Measurements from ENCODE around the gene C2orf78.
A peak's percentile ranks its signal among the peaks of the same experiment; 100 is the strongest.

Gene C2orf78

DNA sequence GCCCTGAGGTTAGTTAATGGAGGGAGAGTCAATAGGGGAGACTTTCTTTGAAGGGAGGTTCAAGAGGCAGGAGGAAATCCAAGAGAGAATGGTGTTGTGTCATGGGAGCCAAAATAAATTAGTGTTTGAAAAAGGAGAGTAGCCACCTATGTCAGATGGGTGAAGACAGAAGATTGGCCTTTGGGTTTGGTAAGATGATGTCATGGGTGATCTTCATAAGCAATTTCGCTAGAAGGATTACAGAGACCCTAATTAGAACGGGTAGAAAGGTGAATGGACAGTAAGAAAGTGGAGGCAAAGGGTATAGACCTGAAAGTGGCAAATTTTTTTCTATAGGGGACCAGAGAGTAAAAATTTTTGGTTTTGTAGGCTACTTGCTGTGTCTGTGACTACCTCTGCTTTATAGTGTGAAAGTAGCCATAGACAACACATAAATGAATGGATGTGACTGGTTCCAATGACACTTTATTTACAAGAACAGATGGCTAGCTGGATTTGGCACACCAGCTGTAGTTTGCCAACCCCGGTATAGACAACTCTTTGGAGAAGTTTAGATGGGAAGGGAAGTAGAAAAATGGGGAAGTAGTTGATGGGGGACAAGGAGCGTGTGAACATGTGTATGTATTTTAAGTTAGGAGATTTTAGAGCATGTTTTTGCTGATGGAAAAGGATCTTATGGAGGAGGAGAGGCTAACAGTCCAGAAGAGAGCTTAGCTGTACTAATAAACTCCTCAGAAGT is 54.0 kb downstream of the C2orf78 start:
- no peak for DNase-seq

DNA sequence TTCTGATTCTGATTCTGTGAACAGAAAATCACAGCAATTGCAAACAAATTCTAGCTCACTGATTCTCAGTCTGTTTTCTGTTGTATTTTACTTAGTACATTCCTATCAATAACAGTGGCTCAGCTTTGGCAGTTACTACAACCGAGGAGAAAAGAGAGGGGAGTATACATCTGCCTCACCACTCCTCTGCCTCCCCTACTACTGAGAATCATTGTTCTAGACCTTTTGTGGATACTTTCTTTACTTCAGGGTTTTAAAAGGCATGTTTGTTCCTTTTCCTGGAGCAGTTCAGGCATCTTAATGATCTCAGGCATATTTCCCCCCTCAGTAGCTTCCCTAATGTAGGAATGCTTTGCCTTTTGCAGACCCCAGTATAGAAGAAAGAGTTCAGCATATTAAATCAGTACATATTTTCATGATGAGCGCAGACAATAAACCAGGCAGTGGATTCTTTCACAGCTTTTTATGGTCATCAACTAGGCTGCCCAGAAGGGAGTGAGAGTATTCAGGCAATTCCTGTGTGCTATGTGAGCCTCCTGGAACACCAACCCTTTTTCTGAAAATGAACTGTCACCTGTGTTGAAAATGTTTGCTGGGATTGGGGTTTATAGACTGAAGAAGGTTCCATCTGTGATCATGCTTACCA is 55.0 kb downstream of the C2orf78 start:
- DNase-seq = peak in 1 of 51 donors; percentile 6

- peak in 1 of 51 donors; percentile 15 for DNase-seq
Observed at GRCh38 chr2:73839653-73840411, 55.8 kb downstream of the C2orf78 start.

- no peak for DNase-seq
Observed at GRCh38 chr2:73841912-73842738, 58.1 kb downstream of the C2orf78 start.

GRCh38 chr2:73842739-73843019 is 58.7 kb downstream of the C2orf78 start:
- no peak for DNase-seq

DNA sequence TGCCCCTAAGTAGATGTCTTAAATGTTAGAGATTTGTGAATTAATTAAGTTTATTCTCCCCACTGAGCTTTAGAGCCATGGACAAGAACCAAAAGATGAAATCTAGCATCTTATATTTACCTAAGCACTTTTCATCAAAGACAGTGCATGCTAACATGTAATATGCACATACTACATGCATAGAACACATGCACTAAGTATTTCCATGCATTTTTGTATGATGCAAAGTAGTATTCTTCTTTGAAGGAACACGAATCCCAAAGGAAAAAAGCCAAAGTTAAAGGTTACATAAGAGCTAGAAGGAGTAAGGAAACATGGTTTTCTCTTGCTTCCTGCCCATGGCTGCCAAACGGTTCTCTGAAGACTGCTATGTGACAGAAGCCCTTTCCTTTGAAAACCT is 60.1 kb downstream of the C2orf78 start:
- no peak for DNase-seq

DNA sequence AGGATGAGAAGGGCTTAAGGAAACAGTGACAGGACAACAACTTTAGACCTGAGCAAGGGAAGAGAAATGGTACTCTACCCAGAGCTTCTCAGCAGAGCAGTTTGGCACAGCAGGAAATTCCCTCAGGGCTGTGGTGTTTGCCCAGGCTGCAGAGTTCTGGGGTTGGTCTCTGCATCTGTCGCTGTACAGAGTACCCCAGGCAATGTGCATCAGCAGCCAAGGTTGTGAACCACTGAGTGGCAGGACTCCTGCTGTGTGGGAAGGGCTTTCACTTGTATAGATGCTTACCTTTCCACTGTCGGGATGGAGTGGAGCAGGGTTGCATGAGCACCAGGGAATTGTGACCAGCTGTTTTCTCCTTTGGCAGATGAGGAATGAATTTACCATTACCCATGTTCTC is 66.0 kb downstream of the C2orf78 start:
- DNase-seq = no peak

- DNase-seq = no peak
Observed at GRCh38 chr2:73851274-73851673, 67.3 kb downstream of the C2orf78 start.

- peak in 1 of 51 donors; percentile 20 for DNase-seq
Observed at GRCh38 chr2:73852020-73852419, 68.0 kb downstream of the C2orf78 start.

DNA sequence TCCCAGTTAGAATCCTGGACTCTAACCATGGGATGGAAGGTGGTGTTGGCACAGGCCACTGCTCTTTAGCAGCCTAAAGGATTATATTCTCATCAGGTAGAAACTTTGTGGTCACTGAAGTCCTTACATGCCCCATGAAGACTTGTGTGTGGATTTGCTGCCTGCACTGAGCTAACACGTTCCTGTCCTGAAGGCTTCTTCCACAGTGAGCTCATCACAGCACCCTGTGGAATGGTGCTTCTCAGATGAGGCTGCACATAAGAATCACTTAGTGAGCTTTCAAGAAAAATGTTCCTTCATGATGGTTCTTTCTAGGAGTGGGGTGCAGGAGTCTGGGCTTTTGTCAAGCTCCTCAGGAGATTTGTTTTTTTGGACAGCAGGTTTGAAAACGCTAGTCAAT is 71.5 kb downstream of the C2orf78 start:
- DNase-seq = no peak

GRCh38 chr2:73856214-73856613 is 72.2 kb downstream of the C2orf78 start:
- no peak for DNase-seq

GRCh38 chr2:73859721-73860586 is 76.0 kb downstream of the C2orf78 start:
- DNase-seq = peak in 1 of 51 donors; percentile 29

GRCh38 chr2:73862987-73863386 is 79.0 kb downstream of the C2orf78 start:
- DNase-seq = no peak
